ENCODE data around the gene SPACA6.

Gene SPACA6

GRCh38 chr19:51689751-51690453, 3.2 kb upstream of the SPACA6 start:
- DNase-seq (ENCODE audit: low spot score): no peak

GRCh38 chr19:51690454-51691073, 2.6 kb upstream of the SPACA6 start:
- peak; percentile 85 for DNase-seq (ENCODE audit: low spot score)

GRCh38 chr19:51691074-51691583, 2.0 kb upstream of the SPACA6 start:
- no peak for DNase-seq (ENCODE audit: low spot score)

- DNase-seq (ENCODE audit: low spot score): no peak
These were observed 1.3 kb upstream of the SPACA6 start for GRCh38 chr19:51691584-51692428.

- no peak for DNase-seq (ENCODE audit: low spot score)
These were observed 662 bp upstream of the SPACA6 start for GRCh38 chr19:51692468-51692867.

GRCh38 chr19:51693819-51694218, 689 bp downstream of the SPACA6 start:
- DNase-seq (ENCODE audit: low spot score): no peak

GRCh38 chr19:51694318-51695085, 1.4 kb downstream of the SPACA6 start:
- no peak for DNase-seq (ENCODE audit: low spot score)

- no peak for DNase-seq (ENCODE audit: low spot score)
These were observed 2.0 kb downstream of the SPACA6 start for GRCh38 chr19:51695088-51695487.

GRCh38 chr19:51695702-51696315, 2.7 kb downstream of the SPACA6 start:
- no peak for DNase-seq (ENCODE audit: low spot score)

- no peak for DNase-seq (ENCODE audit: low spot score)
These were observed 3.5 kb downstream of the SPACA6 start for GRCh38 chr19:51696606-51697005.

- DNase-seq (ENCODE audit: low spot score): no peak
These were observed 4.1 kb downstream of the SPACA6 start for GRCh38 chr19:51697169-51697776.

GRCh38 chr19:51698296-51698695, 5.2 kb downstream of the SPACA6 start:
- DNase-seq (ENCODE audit: low spot score): no peak

GRCh38 chr19:51699170-51699569, 6.0 kb downstream of the SPACA6 start:
- no peak for DNase-seq (ENCODE audit: low spot score)

- no peak for DNase-seq (ENCODE audit: low spot score)
These were observed 8.5 kb downstream of the SPACA6 start for GRCh38 chr19:51701468-51702100.

GRCh38 chr19:51702103-51702824, 9.1 kb downstream of the SPACA6 start:
- DNase-seq (ENCODE audit: low spot score): peak; percentile 86

- DNase-seq (ENCODE audit: low spot score): no peak
These were observed 9.9 kb downstream of the SPACA6 start for GRCh38 chr19:51702825-51703574.

- peak; percentile 98 for DNase-seq (ENCODE audit: low spot score)
These were observed 10.7 kb downstream of the SPACA6 start for GRCh38 chr19:51703575-51704515.

- no peak for DNase-seq (ENCODE audit: low spot score)
These were observed 11.5 kb downstream of the SPACA6 start for GRCh38 chr19:51704626-51705025.
